ENCODE measurements around the gene SMCO2. TPM values are rescaled to one million over a fixed set of nuclear protein-coding genes. Genes with fewer than 3 reads are reported as not detected.

SMCO2 gene
- total RNA-seq, 5 donors from 2014 or later (not counting 1 experiment from before 2014, with no cell fraction given), result not detected

DNA sequence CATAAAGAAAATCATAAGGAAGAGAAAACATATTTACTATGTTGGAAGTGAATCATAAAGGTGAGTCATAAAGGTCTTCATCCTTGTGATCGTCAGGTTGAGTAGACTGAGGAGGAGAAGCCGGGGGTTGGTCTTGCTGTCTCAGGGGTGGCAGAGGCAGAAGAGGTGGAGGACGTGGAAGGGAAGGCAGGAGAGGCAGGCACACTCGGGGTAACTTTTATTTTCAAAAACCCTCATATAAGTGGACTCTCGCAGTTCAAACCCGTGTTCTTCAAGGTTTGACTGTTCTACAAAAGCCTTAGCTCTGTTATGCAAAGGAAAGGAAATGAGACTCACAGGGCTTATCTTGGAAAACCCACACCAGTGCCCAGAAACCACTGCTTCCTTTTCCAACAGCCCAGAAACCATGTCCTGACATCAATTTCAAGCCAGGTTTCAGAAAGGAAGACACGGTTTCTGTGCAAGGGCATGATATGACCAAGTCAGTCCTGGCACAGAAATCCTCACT lies 14.0 kb downstream of the SMCO2 start:
- 6% methylated on average over 3 of the region's 7 CpGs for WGBS (ENCODE audit: insufficient coverage)
- DNase-seq (peak in 1 of 35 experiments; percentile 10), ATAC-seq (replicated peaks in 1 of 4) (peak in 3 of 4 experiments; percentile 45 to 57 (median 52))
- peaks cover 15 to 20% (median 17%) of the 10 kb centered on the region in 3 donors for H3K4me1 Mint-ChIP-seq
- H3K4me3 Mint-ChIP-seq, result no peak overlapping the region
- peaks cover 0 to 9% of the 10 kb centered on the region in 2 experiments for H3K27me3 ChIP-seq (replicated peaks in 1 of 2; ENCODE audit: control insufficient read depth in 2 of 2, extremely low read depth in 1 of 2, insufficient read depth in 2 of 2, low read length in 1 of 2)
- H3K36me3 Mint-ChIP-seq, result no peaks in the 10 kb centered on the region
- H3K27ac ChIP-seq (ENCODE audit: low read length), result no peak overlapping the region
- ChIA-PET CTCF (interaction anchor here in 1 of 2 donors (0.6 to 0.7 kb wide), 2 partner anchors 27 to 1841 kb away, joined by 4 to 5 read pairs; no protein-coding TSS in a partner anchor), POLR2A (no interaction called here)
- no peak overlapping the region for H3K27ac Mint-ChIP-seq
- peaks cover 0 to 4% of the 10 kb centered on the region in 2 experiments for H3K4me1 ChIP-seq (ENCODE audit: control insufficient read depth in 1 of 2, extremely low read depth in 1 of 2, insufficient read depth in 2 of 2, low read length in 2 of 2)
- H3K4me3 ChIP-seq (ENCODE audit: control insufficient read depth in 1 of 2, extremely low read depth in 1 of 2, low read length in 1 of 2), result no peak overlapping the region
- no peaks in the 10 kb centered on the region for H3K36me3 ChIP-seq (ENCODE audit: control insufficient read depth in 2 of 2, extremely low read depth in 1 of 2, insufficient read depth in 1 of 2, low read length in 1 of 2)
- no peaks in the 10 kb centered on the region for H3K9me3 ChIP-seq
- H3K9me3 Mint-ChIP-seq, result no peaks in the 10 kb centered on the region
- peaks cover 0 to 11% of the 10 kb centered on the region in 2 donors for H3K27me3 Mint-ChIP-seq

DNA sequence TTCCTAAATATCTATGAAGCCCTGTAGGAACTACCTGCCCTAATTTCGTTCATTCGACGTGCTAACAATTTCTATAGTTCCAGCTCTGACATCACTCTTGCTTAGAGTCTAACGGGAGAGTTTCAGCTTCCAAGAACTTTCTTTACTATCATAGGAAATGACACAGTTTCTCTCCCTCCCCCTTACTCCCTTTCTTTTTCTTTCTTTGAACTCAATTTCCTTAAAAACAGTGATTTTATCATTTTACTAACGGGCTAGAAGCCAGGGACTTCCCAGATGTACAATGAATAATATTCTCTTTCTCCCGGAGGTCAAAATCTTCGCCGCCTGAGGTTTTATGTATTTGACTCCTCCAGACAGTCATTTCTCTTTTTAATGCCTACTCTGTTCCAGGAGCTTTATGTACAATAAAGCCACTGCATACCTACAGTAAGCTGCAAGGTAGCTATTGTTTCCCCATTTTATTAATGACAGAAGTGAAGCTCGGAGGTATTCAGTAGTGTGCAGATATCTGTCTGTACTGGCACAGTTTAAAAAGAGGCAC lies 15.7 kb downstream of the SMCO2 start:
- H3K9me3 Mint-ChIP-seq, result no peaks in the 10 kb centered on the region
- H3K36me3 Mint-ChIP-seq, result no peaks in the 10 kb centered on the region
- H3K27me3 Mint-ChIP-seq, result peaks cover 0 to 8% of the 10 kb centered on the region in 2 donors
- H3K4me1 Mint-ChIP-seq, result peaks cover 15 to 20% (median 17%) of the 10 kb centered on the region in 3 donors
- ChIA-PET POLR2A (no interaction called here), CTCF (interaction anchor here (0.6 to 0.8 kb wide), 3 partner anchors 29 to 988 kb away, joined by 3 read pairs; no protein-coding TSS in a partner anchor)
- H3K27ac Mint-ChIP-seq, result peak overlapping the region in 1 of 2 donors; percentile 28
- H3K27me3 ChIP-seq (replicated peaks in 1 of 2; ENCODE audit: control insufficient read depth in 2 of 2, extremely low read depth in 1 of 2, insufficient read depth in 2 of 2, low read length in 1 of 2), result peaks cover 0 to 3% of the 10 kb centered on the region in 2 experiments
- H3K4me3 Mint-ChIP-seq, result no peak overlapping the region
- ATAC-seq (replicated peaks in 1 of 4) (no peak), DNase-seq (no peak)
- no peaks in the 10 kb centered on the region for H3K36me3 ChIP-seq (ENCODE audit: control insufficient read depth in 2 of 2, extremely low read depth in 1 of 2, insufficient read depth in 1 of 2, low read length in 1 of 2)
- H3K9me3 ChIP-seq, result no peaks in the 10 kb centered on the region
- WGBS (ENCODE audit: insufficient coverage), result 15% methylated on average over 4 of the region's 9 CpGs
- no peak overlapping the region for H3K4me3 ChIP-seq (ENCODE audit: control insufficient read depth in 1 of 2, extremely low read depth in 1 of 2, low read length in 1 of 2)
- peaks cover 0 to 4% of the 10 kb centered on the region in 2 experiments for H3K4me1 ChIP-seq (ENCODE audit: control insufficient read depth in 1 of 2, extremely low read depth in 1 of 2, insufficient read depth in 2 of 2, low read length in 2 of 2)
- no peak overlapping the region for H3K27ac ChIP-seq (ENCODE audit: low read length)

DNA sequence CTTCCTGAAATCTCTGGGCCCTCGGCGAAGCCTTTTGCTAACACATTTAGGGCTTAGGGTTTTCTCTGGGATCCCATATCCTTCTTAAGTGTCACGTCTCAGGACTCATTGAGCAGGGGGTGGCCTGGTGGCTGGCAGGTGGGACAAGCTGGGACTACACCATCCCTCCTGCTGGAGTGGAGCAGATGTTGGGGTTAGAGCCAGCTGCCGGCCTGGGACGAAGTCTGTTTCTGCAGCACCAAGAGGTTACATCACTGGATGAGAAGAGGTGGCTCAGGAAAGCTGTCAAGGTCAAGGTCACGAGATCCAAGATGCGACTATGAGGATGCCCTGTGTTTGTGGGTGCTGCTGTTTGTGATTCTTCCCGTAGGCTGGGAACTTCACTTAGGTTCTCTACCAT lies 16.3 kb downstream of the SMCO2 start:
- no peak overlapping the region for H3K27ac Mint-ChIP-seq
- H3K9me3 ChIP-seq, result no peaks in the 10 kb centered on the region
- H3K36me3 Mint-ChIP-seq, result no peaks in the 10 kb centered on the region
- DNase-seq, result no peak
- no peak overlapping the region for H3K27ac ChIP-seq (ENCODE audit: low read length)
- no peak overlapping the region for H3K4me3 ChIP-seq (ENCODE audit: control insufficient read depth in 1 of 2, extremely low read depth in 1 of 2, low read length in 1 of 2)
- H3K4me1 ChIP-seq (ENCODE audit: control insufficient read depth in 1 of 2, extremely low read depth in 1 of 2, insufficient read depth in 2 of 2, low read length in 2 of 2), result peaks cover 0 to 4% of the 10 kb centered on the region in 2 experiments
- peaks cover 0 to 8% of the 10 kb centered on the region in 2 donors for H3K27me3 Mint-ChIP-seq
- peaks cover 15 to 20% (median 17%) of the 10 kb centered on the region in 3 donors for H3K4me1 Mint-ChIP-seq
- H3K27me3 ChIP-seq (replicated peaks in 1 of 2; ENCODE audit: control insufficient read depth in 2 of 2, extremely low read depth in 1 of 2, insufficient read depth in 2 of 2, low read length in 1 of 2), result peaks cover 0 to 3% of the 10 kb centered on the region in 2 experiments
- CTCF ChIA-PET, result interaction anchor here in 1 of 2 donors (0.7 kb wide), 1 partner anchor 28 kb away, joined by 3 read pairs; no protein-coding TSS in a partner anchor
- WGBS (ENCODE audit: insufficient coverage), result 71% methylated on average over 1 of the region's 8 CpGs
- no peaks in the 10 kb centered on the region for H3K9me3 Mint-ChIP-seq
- H3K36me3 ChIP-seq (ENCODE audit: control insufficient read depth in 2 of 2, extremely low read depth in 1 of 2, insufficient read depth in 1 of 2, low read length in 1 of 2), result no peaks in the 10 kb centered on the region
- no peak for ATAC-seq (replicated peaks in 1 of 4)
- POLR2A ChIA-PET, result no interaction called here
- H3K4me3 Mint-ChIP-seq, result no peak overlapping the region

DNA sequence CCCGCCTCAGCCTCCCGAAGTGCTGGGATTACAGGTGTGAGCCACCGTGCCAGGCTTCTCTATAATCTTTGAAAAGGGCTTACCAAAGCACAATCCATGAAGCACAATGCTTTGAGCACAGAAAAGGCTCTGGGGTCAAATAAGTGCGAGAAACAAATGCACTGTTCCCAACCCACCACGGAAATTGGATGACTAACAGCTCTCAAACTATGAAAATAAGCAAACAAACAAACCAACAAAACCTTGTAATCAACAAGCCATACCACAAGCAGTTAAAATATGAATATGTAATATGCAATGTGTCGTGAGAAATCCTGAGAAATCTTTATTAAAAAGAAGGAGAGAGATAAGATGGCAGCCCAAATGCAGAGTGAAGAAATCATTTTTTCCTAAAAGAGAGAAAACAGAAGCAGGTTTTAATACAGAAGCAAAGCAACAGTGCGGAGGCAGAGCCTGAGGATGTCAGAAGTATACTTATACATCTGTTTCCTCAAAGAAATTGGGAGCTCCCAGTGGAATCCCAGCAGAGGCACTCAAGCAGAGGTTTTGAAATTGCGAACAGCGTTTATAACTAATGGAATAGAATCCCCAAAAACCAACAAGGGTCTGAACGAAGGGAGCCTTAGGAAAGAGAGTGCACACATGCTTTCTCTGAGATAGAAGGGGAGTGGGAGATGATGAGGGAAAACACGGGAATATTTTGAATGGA lies 17.1 kb downstream of the SMCO2 start:
- Mint-ChIP-seq H3K27ac (no peak overlapping the region), H3K36me3 (no peaks in the 10 kb centered on the region), H3K9me3 (no peaks in the 10 kb centered on the region), H3K4me3 (no peak overlapping the region), H3K4me1 (peaks cover 15 to 20% (median 17%) of the 10 kb centered on the region in 3 donors), H3K27me3 (peaks cover 0 to 8% of the 10 kb centered on the region in 2 donors)
- CTCF ChIA-PET, result no interaction called here
- Histone ChIP-seq H3K27ac (ENCODE audit: low read length) (no peak overlapping the region), H3K36me3 (ENCODE audit: control insufficient read depth in 2 of 2, extremely low read depth in 1 of 2, insufficient read depth in 1 of 2, low read length in 1 of 2) (no peaks in the 10 kb centered on the region), H3K4me1 (ENCODE audit: control insufficient read depth in 1 of 2, extremely low read depth in 1 of 2, insufficient read depth in 2 of 2, low read length in 2 of 2) (peaks cover 0 to 4% of the 10 kb centered on the region in 2 experiments), H3K27me3 (replicated peaks in 1 of 2; ENCODE audit: control insufficient read depth in 2 of 2, extremely low read depth in 1 of 2, insufficient read depth in 2 of 2, low read length in 1 of 2) (peaks cover 0 to 3% of the 10 kb centered on the region in 2 experiments), H3K4me3 (ENCODE audit: control insufficient read depth in 1 of 2, extremely low read depth in 1 of 2, low read length in 1 of 2) (no peak overlapping the region), H3K9me3 (no peaks in the 10 kb centered on the region)
- POLR2A ChIA-PET, result no interaction called here
- ATAC-seq (replicated peaks in 1 of 4) (no peak), DNase-seq (no peak)
- WGBS (ENCODE audit: insufficient coverage), result 75% methylated on average over 6 of the region's 11 CpGs

DNA sequence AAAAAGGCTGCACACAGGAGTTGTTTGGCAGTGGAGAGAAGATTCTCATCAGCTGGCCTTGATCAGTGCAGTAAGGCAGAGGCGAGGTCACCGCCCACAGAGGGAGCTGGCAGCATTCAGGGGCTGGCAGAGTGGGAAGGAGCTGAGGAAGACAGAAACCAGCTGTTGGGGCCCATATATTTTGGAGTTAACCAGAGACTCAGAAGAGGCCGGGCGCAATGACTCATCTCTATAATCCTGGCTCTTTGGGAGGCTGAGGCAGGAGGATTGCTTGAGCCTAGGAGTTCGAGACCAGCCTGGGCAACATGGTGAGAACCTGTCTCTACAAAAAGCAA lies 17.7 kb downstream of the SMCO2 start:
- ATAC-seq (replicated peaks in 1 of 4), result no peak
- H3K9me3 ChIP-seq, result no peaks in the 10 kb centered on the region
- H3K4me1 ChIP-seq (ENCODE audit: control insufficient read depth in 1 of 2, extremely low read depth in 1 of 2, insufficient read depth in 2 of 2, low read length in 2 of 2), result peaks cover 0 to 6% of the 10 kb centered on the region in 2 experiments
- ChIA-PET POLR2A (no interaction called here), CTCF (no interaction called here)
- H3K27ac ChIP-seq (ENCODE audit: low read length), result no peak overlapping the region
- H3K27ac Mint-ChIP-seq, result no peak overlapping the region
- H3K27me3 Mint-ChIP-seq, result peaks cover 0 to 7% of the 10 kb centered on the region in 2 donors
- peaks cover 15 to 22% (median 17%) of the 10 kb centered on the region in 3 donors for H3K4me1 Mint-ChIP-seq
- 67% methylated on average over 3 of the region's 5 CpGs for WGBS (ENCODE audit: insufficient coverage)
- no peak for DNase-seq
- no peaks in the 10 kb centered on the region for H3K36me3 Mint-ChIP-seq
- H3K36me3 ChIP-seq (ENCODE audit: control insufficient read depth in 2 of 2, extremely low read depth in 1 of 2, insufficient read depth in 1 of 2, low read length in 1 of 2), result no peaks in the 10 kb centered on the region
- no peak overlapping the region for H3K4me3 ChIP-seq (ENCODE audit: control insufficient read depth in 1 of 2, extremely low read depth in 1 of 2, low read length in 1 of 2)
- H3K9me3 Mint-ChIP-seq, result no peaks in the 10 kb centered on the region
- peaks cover 0 to 3% of the 10 kb centered on the region in 2 experiments for H3K27me3 ChIP-seq (replicated peaks in 1 of 2; ENCODE audit: control insufficient read depth in 2 of 2, extremely low read depth in 1 of 2, insufficient read depth in 2 of 2, low read length in 1 of 2)
- no peak overlapping the region for H3K4me3 Mint-ChIP-seq

DNA sequence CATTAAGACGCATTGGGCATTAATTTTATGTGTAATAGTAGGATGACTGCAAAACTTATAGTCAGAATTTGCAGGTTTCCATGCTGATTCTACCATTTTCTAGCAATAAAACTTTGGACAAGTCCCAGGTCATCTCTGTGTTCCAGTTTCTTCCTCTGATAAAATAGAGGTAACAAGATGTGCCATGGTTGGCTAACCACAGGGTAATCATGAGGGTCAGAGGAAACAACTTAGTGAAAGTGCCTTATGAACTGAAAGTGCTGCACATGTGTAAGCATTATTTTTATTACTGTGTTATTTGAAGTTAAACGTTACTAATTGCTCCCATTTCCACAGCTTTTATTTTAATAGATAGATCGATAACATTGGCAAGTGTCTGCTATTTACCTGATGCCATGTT lies 21.1 kb downstream of the SMCO2 start:
- Histone ChIP-seq H3K27ac (ENCODE audit: low read length) (no peak overlapping the region), H3K27me3 (replicated peaks in 1 of 2; ENCODE audit: control insufficient read depth in 2 of 2, extremely low read depth in 1 of 2, insufficient read depth in 2 of 2, low read length in 1 of 2) (peaks cover 0 to 3% of the 10 kb centered on the region in 2 experiments), H3K9me3 (no peaks in the 10 kb centered on the region), H3K36me3 (ENCODE audit: control insufficient read depth in 2 of 2, extremely low read depth in 1 of 2, insufficient read depth in 1 of 2, low read length in 1 of 2) (no peaks in the 10 kb centered on the region), H3K4me3 (ENCODE audit: control insufficient read depth in 1 of 2, extremely low read depth in 1 of 2, low read length in 1 of 2) (no peak overlapping the region), H3K4me1 (ENCODE audit: control insufficient read depth in 1 of 2, extremely low read depth in 1 of 2, insufficient read depth in 2 of 2, low read length in 2 of 2) (peaks cover 0 to 10% of the 10 kb centered on the region in 2 experiments)
- ChIA-PET POLR2A (no interaction called here), CTCF (no interaction called here)
- DNase-seq (no peak), ATAC-seq (replicated peaks in 1 of 4) (no peak)
- H3K36me3 Mint-ChIP-seq, result no peaks in the 10 kb centered on the region
- H3K27me3 Mint-ChIP-seq, result peaks cover 0 to 3% of the 10 kb centered on the region in 2 donors
- 80% methylated on average over 1 of the region's 3 CpGs for WGBS (ENCODE audit: insufficient coverage)
- H3K9me3 Mint-ChIP-seq, result no peaks in the 10 kb centered on the region
- H3K4me1 Mint-ChIP-seq, result peaks cover 7 to 12% (median 7%) of the 10 kb centered on the region in 3 donors
- H3K27ac Mint-ChIP-seq, result no peak overlapping the region
- no peak overlapping the region for H3K4me3 Mint-ChIP-seq
